NCI-H2029 treated with DMSO at 0.1 percent for 48 hours (cell line): ENCODE results near the gene OR52H1.
"Not testable (repeated sequence)": the region's sequence is repeated elsewhere in the genome, so short reads cannot be mapped to it uniquely, and the experiment has no call there.

Experiments
- DNase-seq: peaks from one replicate; lab custom pipeline; 2025; lab: John Stamatoyannopoulos, UW

Gene OR52H1

GRCh38 chr11:5548440-5548839 lies at the start of gene OR52H1:
TSS of gene OR52H1 (minus strand) at chr11:5548540. CDS start at chr11:5545505, 3,035 bp downstream.
- DNase-seq: no peak

- DNase-seq: no peak
Measured at GRCh38 chr11:5597953-5598352, 49.6 kb upstream of the OR52H1 start.

- DNase-seq: no peak
Measured at GRCh38 chr11:5596607-5597201, 48.4 kb upstream of the OR52H1 start, which contains the start of gene TRIM6. TSS of gene TRIM6 (plus strand) at chr11:5596637. CDS start at chr11:5596898, 261 bp downstream.

- no peak for DNase-seq
Measured at GRCh38 chr11:5593146-5593545, 44.8 kb upstream of the OR52H1 start.

GRCh38 chr11:5592615-5593014 lies 44.3 kb upstream of the OR52H1 start:
- no peak for DNase-seq

- no peak for DNase-seq
Measured at GRCh38 chr11:5591613-5592012, 43.3 kb upstream of the OR52H1 start.

GRCh38 chr11:5589906-5590305 lies 41.6 kb upstream of the OR52H1 start:
- DNase-seq: not testable (repeated sequence)

GRCh38 chr11:5584458-5584857 lies 36.1 kb upstream of the OR52H1 start:
- DNase-seq: not testable (repeated sequence)

GRCh38 chr11:5581014-5581413 lies 32.7 kb upstream of the OR52H1 start:
- DNase-seq: no peak

- DNase-seq: no peak
Measured at GRCh38 chr11:5580577-5580976, 32.2 kb upstream of the OR52H1 start, which contains the start of gene OR52B6. TSS of gene OR52B6 (plus strand) at chr11:5580877. CDS start at chr11:5580877, 0 bp downstream.

- no peak for DNase-seq
Measured at GRCh38 chr11:5577101-5577500, 28.8 kb upstream of the OR52H1 start.

GRCh38 chr11:5575152-5575551 lies 26.8 kb upstream of the OR52H1 start:
- no peak for DNase-seq

GRCh38 chr11:5574654-5575053 lies 26.3 kb upstream of the OR52H1 start:
- DNase-seq: no peak

GRCh38 chr11:5564259-5565019 lies 16.1 kb upstream of the OR52H1 start:
- DNase-seq: no peak

GRCh38 chr11:5557751-5558150 lies 9.4 kb upstream of the OR52H1 start:
- DNase-seq: no peak

GRCh38 chr11:5556596-5557188 lies 8.4 kb upstream of the OR52H1 start:
- no peak for DNase-seq

GRCh38 chr11:5553343-5553742 lies 5.0 kb upstream of the OR52H1 start:
- DNase-seq: no peak

- DNase-seq: no peak
Measured at GRCh38 chr11:5550440-5551095, 2.2 kb upstream of the OR52H1 start.

- no peak for DNase-seq
Measured at GRCh38 chr11:5547982-5548381, 358 bp downstream of the OR52H1 start.

- no peak for DNase-seq
Measured at GRCh38 chr11:5546457-5546856, 1.9 kb downstream of the OR52H1 start.

- DNase-seq: no peak
Measured at GRCh38 chr11:5541427-5541826, 6.9 kb downstream of the OR52H1 start.

- DNase-seq: no peak
Measured at GRCh38 chr11:5536482-5536881, 11.9 kb downstream of the OR52H1 start.

- no peak for DNase-seq
Measured at GRCh38 chr11:5534046-5534445, 14.3 kb downstream of the OR52H1 start.
